Cardiac fibroblast (primary cell): ENCODE measurements around the gene CERK.

Source experiments
- DNase-seq, 2 donors: peaks; one replicate each; pipeline versions ENCODE4 v3.0.0 to v3.0.0-alpha.2; 2010; ENCODE audit warnings: low read depth in 2 of 2
- H3K4me3 ChIP-seq, 2 donors: replicated peaks in 1 of 2; 1 replicate in 1 of 2; 2 replicates in 1 of 2; pipeline ENCODE4 v1.5.1; 2011; ENCODE audit warnings: low read depth in 2 of 2, low read length in 2 of 2, mild to moderate bottlenecking in 2 of 2, moderate library complexity in 1 of 2
- TF ChIP-seq, protein P1 (sequence below): IDR thresholded peaks from one replicate; pipeline ENCODE4 v1.5.1; 2011; ENCODE audit warnings: low read depth, mild to moderate bottlenecking, low read length, inconsistent platforms

CERK gene

GRCh38 chr22:46672731-46673130, 65.3 kb downstream of the CERK start:
- no peak overlapping the region for H3K4me3 ChIP-seq
- TF ChIP-seq, protein P1, sequence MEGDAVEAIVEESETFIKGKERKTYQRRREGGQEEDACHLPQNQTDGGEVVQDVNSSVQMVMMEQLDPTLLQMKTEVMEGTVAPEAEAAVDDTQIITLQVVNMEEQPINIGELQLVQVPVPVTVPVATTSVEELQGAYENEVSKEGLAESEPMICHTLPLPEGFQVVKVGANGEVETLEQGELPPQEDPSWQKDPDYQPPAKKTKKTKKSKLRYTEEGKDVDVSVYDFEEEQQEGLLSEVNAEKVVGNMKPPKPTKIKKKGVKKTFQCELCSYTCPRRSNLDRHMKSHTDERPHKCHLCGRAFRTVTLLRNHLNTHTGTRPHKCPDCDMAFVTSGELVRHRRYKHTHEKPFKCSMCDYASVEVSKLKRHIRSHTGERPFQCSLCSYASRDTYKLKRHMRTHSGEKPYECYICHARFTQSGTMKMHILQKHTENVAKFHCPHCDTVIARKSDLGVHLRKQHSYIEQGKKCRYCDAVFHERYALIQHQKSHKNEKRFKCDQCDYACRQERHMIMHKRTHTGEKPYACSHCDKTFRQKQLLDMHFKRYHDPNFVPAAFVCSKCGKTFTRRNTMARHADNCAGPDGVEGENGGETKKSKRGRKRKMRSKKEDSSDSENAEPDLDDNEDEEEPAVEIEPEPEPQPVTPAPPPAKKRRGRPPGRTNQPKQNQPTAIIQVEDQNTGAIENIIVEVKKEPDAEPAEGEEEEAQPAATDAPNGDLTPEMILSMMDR, result no peak
- no peak for DNase-seq

DNA sequence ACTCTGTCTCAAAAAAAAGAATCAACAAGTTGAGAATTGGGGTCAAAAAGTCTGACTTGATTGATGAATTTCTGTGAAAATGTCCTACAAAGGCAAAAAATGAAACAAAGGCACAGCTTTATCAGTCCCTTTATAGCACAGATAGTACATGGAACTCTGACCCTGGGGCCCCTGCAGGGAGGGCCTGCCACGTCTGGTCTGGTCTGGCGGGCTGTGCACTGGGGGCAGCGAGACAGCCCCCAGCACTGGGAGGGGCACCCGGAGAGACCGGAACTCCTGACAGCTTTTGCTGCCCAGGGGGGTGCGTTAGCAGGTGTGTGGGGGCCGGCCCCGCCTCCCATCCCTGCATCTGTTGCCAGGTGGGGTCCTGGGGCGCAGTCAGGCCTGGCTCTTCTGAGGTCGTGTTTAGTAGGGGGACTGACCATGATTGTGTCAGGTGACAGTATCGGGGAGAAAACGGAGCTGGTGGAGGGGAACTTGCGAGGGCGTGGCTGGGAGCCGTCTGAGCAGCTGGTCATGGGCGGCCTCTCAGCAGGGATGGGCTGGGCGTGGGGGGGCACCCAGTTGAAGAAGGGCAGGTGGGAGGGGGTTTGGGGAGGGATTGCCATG, 66.1 kb downstream of the CERK start:
- DNase-seq, result no peak
- TF ChIP-seq, protein P1, result no peak
- H3K4me3 ChIP-seq, result no peak overlapping the region

GRCh38 chr22:46669201-46669600, 68.9 kb downstream of the CERK start:
- TF ChIP-seq, protein P1, result no peak
- no peak for DNase-seq
- no peak overlapping the region for H3K4me3 ChIP-seq

GRCh38 chr22:46668116-46668515, 69.9 kb downstream of the CERK start:
- TF ChIP-seq, protein P1, result no peak
- H3K4me3 ChIP-seq, result no peak overlapping the region
- no peak for DNase-seq

DNA sequence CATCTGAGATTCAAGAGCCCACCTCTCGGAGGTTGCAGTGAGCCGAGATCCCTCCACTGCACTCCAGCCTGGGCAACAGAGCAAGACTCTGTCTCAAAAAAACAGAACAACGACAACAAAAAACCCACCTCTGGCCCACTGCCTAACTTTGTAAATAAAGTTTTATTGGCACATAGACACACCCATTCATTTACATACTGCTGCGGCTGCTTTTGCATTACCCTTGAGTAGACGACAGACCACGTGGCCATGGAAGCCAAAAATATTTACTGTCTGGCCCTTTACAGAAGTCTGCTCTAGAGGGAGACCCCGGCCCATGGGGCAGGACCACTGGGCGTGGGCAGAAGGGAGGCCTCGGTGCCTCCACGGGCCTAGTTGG, 70.8 kb downstream of the CERK start:
- no peak for DNase-seq
- TF ChIP-seq, protein P1, result no peak
- no peak overlapping the region for H3K4me3 ChIP-seq

GRCh38 chr22:46666577-46667244, 71.3 kb downstream of the CERK start:
- TF ChIP-seq, protein P1, result no peak
- DNase-seq, result no peak

More at GRCh38 chr22:46666577-46667244, 71.3 kb downstream of the CERK start:
- H3K4me3 ChIP-seq, result no peak overlapping the region
